Neural cell (in vitro differentiated cells): ENCODE results near the gene NFIA.

Source experiments
- CTCF ChIP-seq: fragments of 450-650 bp; IDR thresholded peaks from 2 replicates; pipeline ENCODE4 v1.5.1; 2014; ENCODE audit warnings: antibody characterized with exemption, mild to moderate bottlenecking, moderate library complexity; ENCODE audit not compliant: poor library complexity, severe bottlenecking
- EZH2 ChIP-seq: fragments of 200-600, 300-800 bp; shearing (Covaris generic), sonication (generic); IDR thresholded peaks from 2 replicates; pipeline ENCODE4 v1.6.1; 2014; ENCODE audit warnings: antibody characterized with exemption, low read length, borderline replicate concordance, mild to moderate bottlenecking; ENCODE audit not compliant: insufficient read depth, poor library complexity, severe bottlenecking
- MXI1 ChIP-seq: fragments of 450-650 bp; conservative IDR thresholded peaks from 2 replicates; pipeline ENCODE4 v1.6.1; 2014; ENCODE audit warnings: antibody characterized with exemption, mild to moderate bottlenecking; ENCODE audit not compliant: poor library complexity, severe bottlenecking
- RAD21 ChIP-seq: fragments of 450-650 bp; conservative IDR thresholded peaks from 2 replicates; pipeline ENCODE4 v1.6.1; 2014; ENCODE audit warnings: antibody characterized with exemption, mild to moderate bottlenecking, moderate library complexity
- REST ChIP-seq: IDR thresholded peaks from 2 replicates; pipeline ENCODE4 v1.6.1; 2012; ENCODE audit warnings: borderline replicate concordance
- SMC3 ChIP-seq: fragments of 450-650 bp; conservative IDR thresholded peaks from 2 replicates; pipeline ENCODE4 v1.6.1; 2014; ENCODE audit warnings: antibody characterized with exemption, mild to moderate bottlenecking, moderate library complexity; ENCODE audit not compliant: poor library complexity

- TF ChIP-seq CTCF (no peak), REST (no peak), EZH2 (no peak), SMC3 (no peak), MXI1 (no peak), RAD21 (no peak)
These were observed 42.9 kb downstream of the NFIA start for GRCh38 chr1:61125263-61125662.
